Measurements from ENCODE around the gene SLC4A2.
"Not testable (repeated sequence)": the region's sequence is repeated elsewhere in the genome, so short reads cannot be mapped to it uniquely, and the experiment has no call there.

The SLC4A2 gene

GRCh38 chr7:151059367-151060112 lies at the start of gene SLC4A2:
SLC4A2 (plus strand) TSS chr7:151059589; CDS start chr7:151061988, 2,399 bp downstream.
- DNase-seq, result peak; percentile 81

- DNase-seq, result no peak
Observed at GRCh38 chr7:151010037-151010306, 49.4 kb upstream of the SLC4A2 start.

GRCh38 chr7:151010307-151011096 lies 48.9 kb upstream of the SLC4A2 start:
- peak; percentile 58 for DNase-seq

GRCh38 chr7:151011097-151011409 lies 48.3 kb upstream of the SLC4A2 start:
- DNase-seq, result no peak

- not testable (repeated sequence) for DNase-seq
Observed at GRCh38 chr7:151011616-151012015, 47.8 kb upstream of the SLC4A2 start.

GRCh38 chr7:151012031-151012692 lies 47.2 kb upstream of the SLC4A2 start:
- DNase-seq, result no peak

- DNase-seq, result no peak
Observed at GRCh38 chr7:151012911-151013347, 46.5 kb upstream of the SLC4A2 start.

- no peak for DNase-seq
Observed at GRCh38 chr7:151013356-151013732, 46.0 kb upstream of the SLC4A2 start.

GRCh38 chr7:151013733-151014497 lies 45.5 kb upstream of the SLC4A2 start:
- peak; percentile 90 for DNase-seq

GRCh38 chr7:151014950-151015349 lies 44.4 kb upstream of the SLC4A2 start:
- DNase-seq, result no peak

- DNase-seq, result no peak
Observed at GRCh38 chr7:151015967-151016366, 43.4 kb upstream of the SLC4A2 start.

- no peak for DNase-seq
Observed at GRCh38 chr7:151016505-151016904, 42.9 kb upstream of the SLC4A2 start.

- DNase-seq, result no peak
Observed at GRCh38 chr7:151016942-151017341, 42.4 kb upstream of the SLC4A2 start.

- DNase-seq, result no peak
Observed at GRCh38 chr7:151017370-151017952, 41.9 kb upstream of the SLC4A2 start.

- peak; percentile 94 for DNase-seq
Observed at GRCh38 chr7:151017953-151018420, 41.4 kb upstream of the SLC4A2 start.

- DNase-seq, result no peak
Observed at GRCh38 chr7:151018421-151019129, 40.8 kb upstream of the SLC4A2 start.

GRCh38 chr7:151019130-151019447 lies 40.3 kb upstream of the SLC4A2 start:
- DNase-seq, result no peak

- no peak for DNase-seq
Observed at GRCh38 chr7:151020231-151020630, 39.2 kb upstream of the SLC4A2 start.

- no peak for DNase-seq
Observed at GRCh38 chr7:151023232-151023631, 36.2 kb upstream of the SLC4A2 start.

GRCh38 chr7:151024435-151025056 lies 34.8 kb upstream of the SLC4A2 start, which contains the start of gene ATG9B:
ATG9B (minus strand) TSS chr7:151024494; CDS start chr7:151024423, 71 bp downstream.
- DNase-seq, result no peak

GRCh38 chr7:151025924-151026671 lies 33.3 kb upstream of the SLC4A2 start:
- DNase-seq, result no peak

Data from stimulated activated CD8-positive, alpha-beta memory T cell treated with anti-CD3 and anti-CD28 coated beads, Interleukin-4, amount 100 ng/mL, for 48 hours (primary cell).